ENCODE data around the gene LCN15. TPM values are rescaled to one million over a fixed set of nuclear protein-coding genes. Genes with fewer than 3 reads are reported as not detected.
A peak's percentile ranks its signal among the peaks of the same experiment; 100 is the strongest.

The LCN15 gene
- total and polyA plus RNA-seq, 2 experiments from 2014 or later = 0.77 TPM; not detected in 1

GRCh38 chr9:136728080-136728547 is 36.2 kb downstream of the LCN15 start:
- Histone ChIP-seq H3K4me1 (ENCODE audit: low read depth) (peaks cover 13% of the 10 kb centered on the region), H3K9me3 (ENCODE audit: low read depth) (no peaks in the 10 kb centered on the region), H3K36me3 (peaks cover 29% of the 10 kb centered on the region), H3K4me3 (peak overlapping the region; percentile 92), H3K27ac (peak overlapping the region; percentile 32), H3K27me3 (no peaks in the 10 kb centered on the region)
- TF ChIP-seq CTCF (IDR thresholded peaks at IDR 0.05; ENCODE audit: low read depth, low read length) = peak; percentile 74
- peak; percentile 89 to 93 for DNase-seq (ENCODE audit: low read depth in 1 of 2, low spot score in 1 of 2)

- Histone ChIP-seq H3K27me3 (no peaks in the 10 kb centered on the region), H3K4me3 (peak overlapping the region; percentile 92), H3K9me3 (ENCODE audit: low read depth) (no peaks in the 10 kb centered on the region), H3K27ac (no peak overlapping the region), H3K36me3 (peaks cover 43% of the 10 kb centered on the region), H3K4me1 (ENCODE audit: low read depth) (peaks cover 13% of the 10 kb centered on the region)
- no peak for TF ChIP-seq CTCF (IDR thresholded peaks at IDR 0.05; ENCODE audit: low read depth, low read length)
- DNase-seq (ENCODE audit: low read depth in 1 of 2, low spot score in 1 of 2) = no peak
These were observed 37.6 kb downstream of the LCN15 start for GRCh38 chr9:136726631-136727191.

- H3K27ac ChIP-seq = peak overlapping the region; percentile 38
- peaks cover 44% of the 10 kb centered on the region for H3K36me3 ChIP-seq
- no peaks in the 10 kb centered on the region for H3K9me3 ChIP-seq (ENCODE audit: low read depth)
- peaks cover 13% of the 10 kb centered on the region for H3K4me1 ChIP-seq (ENCODE audit: low read depth)
- no peaks in the 10 kb centered on the region for H3K27me3 ChIP-seq
- H3K4me3 ChIP-seq = no peak overlapping the region
- TF ChIP-seq CTCF (IDR thresholded peaks at IDR 0.05; ENCODE audit: low read depth, low read length) = no peak
- DNase-seq (ENCODE audit: low read depth in 1 of 2, low spot score in 1 of 2) = no peak
These were observed 38.2 kb downstream of the LCN15 start for GRCh38 chr9:136726118-136726517.

GRCh38 chr9:136725612-136726011 is 38.7 kb downstream of the LCN15 start:
- peak in 1 of 2 donors; percentile 75 for DNase-seq (ENCODE audit: low read depth in 1 of 2, low spot score in 1 of 2)
- Histone ChIP-seq H3K4me1 (ENCODE audit: low read depth) (peaks cover 13% of the 10 kb centered on the region), H3K27me3 (no peaks in the 10 kb centered on the region), H3K9me3 (ENCODE audit: low read depth) (no peaks in the 10 kb centered on the region), H3K27ac (peak overlapping the region; percentile 40), H3K36me3 (peaks cover 44% of the 10 kb centered on the region), H3K4me3 (no peak overlapping the region)
- no peak for TF ChIP-seq CTCF (IDR thresholded peaks at IDR 0.05; ENCODE audit: low read depth, low read length)

GRCh38 chr9:136724772-136725171 is 39.5 kb downstream of the LCN15 start:
- Histone ChIP-seq H3K4me3 (no peak overlapping the region), H3K4me1 (ENCODE audit: low read depth) (peaks cover 13% of the 10 kb centered on the region), H3K27me3 (no peaks in the 10 kb centered on the region), H3K9me3 (ENCODE audit: low read depth) (no peaks in the 10 kb centered on the region), H3K36me3 (peaks cover 44% of the 10 kb centered on the region), H3K27ac (no peak overlapping the region)
- TF ChIP-seq CTCF (IDR thresholded peaks at IDR 0.05; ENCODE audit: low read depth, low read length) = no peak
- DNase-seq (ENCODE audit: low read depth in 1 of 2, low spot score in 1 of 2) = no peak

Measured in cardiac muscle cell (in vitro differentiated cells and primary cell).